Breast epithelium (tissue), 3 donors: ENCODE measurements around the gene GDPD4.

ENCODE experiments used
- CTCF ChIP-seq, 3 donors: fragments of 450-650 bp; IDR thresholded peaks; one replicate each; pipeline ENCODE4 v1.5.1; 2016 to 2017; ENCODE audit warnings: antibody characterized with exemption in 3 of 3, mild to moderate bottlenecking in 3 of 3, moderate library complexity in 3 of 3
- POLR2A ChIP-seq: fragments of 450-650 bp; IDR thresholded peaks from one replicate; pipeline ENCODE4 v1.6.1; 2016; ENCODE audit warnings: antibody characterized with exemption, mild to moderate bottlenecking, moderate library complexity

GRCh38 chr11:77200351-77201268, 100.9 kb downstream of the GDPD4 start:
- TF ChIP-seq CTCF (IDR thresholded peaks at IDR 0.05), result no peak
- TF ChIP-seq POLR2A, result no peak
